ENCODE data around the gene BAIAP2.
A peak's percentile ranks its signal among the peaks of the same experiment; 100 is the strongest.

BAIAP2 gene

GRCh38 chr17:81044764-81045589 lies 10.0 kb downstream of the BAIAP2 start:
- Histone ChIP-seq H3K27me3 (peaks cover 69% of the 10 kb centered on the region), H3K9me3 (no peaks in the 10 kb centered on the region), H3K27ac (no peak overlapping the region), H3K9ac (no peak overlapping the region), H4K20me1 (peaks cover 67% of the 10 kb centered on the region), H3K4me1 (peaks cover 51% of the 10 kb centered on the region), H3K4me3 (no peak overlapping the region), H3K4me2 (peak overlapping the region; percentile 74), H3K36me3 (no peaks in the 10 kb centered on the region)
- TF ChIP-seq Cebpa-rat (IDR thresholded peaks at IDR 0.05) = no peak

- Histone ChIP-seq H3K9me3 (no peaks in the 10 kb centered on the region), H3K36me3 (no peaks in the 10 kb centered on the region), H4K20me1 (peaks cover 65% of the 10 kb centered on the region), H3K4me2 (peak overlapping the region; percentile 74), H3K4me1 (peaks cover 58% of the 10 kb centered on the region), H3K27ac (no peak overlapping the region), H3K9ac (no peak overlapping the region), H3K27me3 (peaks cover 69% of the 10 kb centered on the region), H3K4me3 (no peak overlapping the region)
- no peak for TF ChIP-seq Cebpa-rat (IDR thresholded peaks at IDR 0.05)
Observed at GRCh38 chr17:81045590-81046095, 10.7 kb downstream of the BAIAP2 start.

- Histone ChIP-seq H3K27me3 (peaks cover 70% of the 10 kb centered on the region), H3K4me3 (no peak overlapping the region), H4K20me1 (peaks cover 59% of the 10 kb centered on the region), H3K27ac (no peak overlapping the region), H3K4me1 (peaks cover 64% of the 10 kb centered on the region), H3K36me3 (no peaks in the 10 kb centered on the region), H3K4me2 (peak overlapping the region; percentile 74), H3K9ac (no peak overlapping the region), H3K9me3 (no peaks in the 10 kb centered on the region)
- no peak for TF ChIP-seq Cebpa-rat (IDR thresholded peaks at IDR 0.05)
Observed at GRCh38 chr17:81046132-81046769, 11.3 kb downstream of the BAIAP2 start.

GRCh38 chr17:81046770-81047359 lies 11.9 kb downstream of the BAIAP2 start:
- Histone ChIP-seq H3K9me3 (no peaks in the 10 kb centered on the region), H3K4me2 (peak overlapping the region; percentile 74; the same call in 1 of the 2 replicates), H3K9ac (no peak overlapping the region), H3K36me3 (no peaks in the 10 kb centered on the region), H3K4me1 (peaks cover 70% of the 10 kb centered on the region), H4K20me1 (peaks cover 58% of the 10 kb centered on the region), H3K27ac (no peak overlapping the region), H3K4me3 (no peak overlapping the region), H3K27me3 (peaks cover 76% of the 10 kb centered on the region)
- TF ChIP-seq Cebpa-rat (IDR thresholded peaks at IDR 0.05) = no peak

- peak overlapping the region; percentile 95 for H3K4me2 ChIP-seq
- H3K36me3 ChIP-seq = no peaks in the 10 kb centered on the region
- H3K4me3 ChIP-seq = peak overlapping the region; percentile 45
- H3K9ac ChIP-seq = no peak overlapping the region
- peaks cover 88% of the 10 kb centered on the region for H3K4me1 ChIP-seq
- H4K20me1 ChIP-seq = peaks cover 64% of the 10 kb centered on the region
- H3K27ac ChIP-seq = 0 out of 2 replicates have a peak overlapping the region, but pooled peaks have one; percentile 2
- TF ChIP-seq Cebpa-rat (IDR thresholded peaks at IDR 0.05) = no peak
- H3K9me3 ChIP-seq = no peaks in the 10 kb centered on the region
- H3K27me3 ChIP-seq = peaks cover 83% of the 10 kb centered on the region
Observed at GRCh38 chr17:81048827-81049371, 13.9 kb downstream of the BAIAP2 start.

- Histone ChIP-seq H3K4me1 (peaks cover 92% of the 10 kb centered on the region), H3K9ac (peak overlapping the region; percentile 41; the same call in 1 of the 2 replicates), H3K36me3 (no peaks in the 10 kb centered on the region), H3K27ac (0 out of 2 replicates have a peak overlapping the region, but pooled peaks have one; percentile 2), H3K27me3 (peaks cover 85% of the 10 kb centered on the region), H3K9me3 (no peaks in the 10 kb centered on the region), H3K4me2 (peak overlapping the region; percentile 95), H4K20me1 (peaks cover 64% of the 10 kb centered on the region), H3K4me3 (peak overlapping the region; percentile 45)
- TF ChIP-seq Cebpa-rat (IDR thresholded peaks at IDR 0.05) = no peak
Observed at GRCh38 chr17:81049372-81049911, 14.5 kb downstream of the BAIAP2 start.

GRCh38 chr17:81049973-81050551 lies 15.1 kb downstream of the BAIAP2 start:
- Histone ChIP-seq H3K9me3 (no peaks in the 10 kb centered on the region), H3K4me3 (peak overlapping the region; percentile 45; the same call in 1 of the 2 replicates), H3K27ac (0 out of 2 replicates have a peak overlapping the region, but pooled peaks have one; percentile 2), H3K9ac (peak overlapping the region; percentile 41; the same call in 1 of the 2 replicates), H3K4me2 (peak overlapping the region; percentile 95), H3K27me3 (peaks cover 85% of the 10 kb centered on the region), H3K36me3 (no peaks in the 10 kb centered on the region), H3K4me1 (peaks cover 92% of the 10 kb centered on the region), H4K20me1 (peaks cover 65% of the 10 kb centered on the region)
- no peak for TF ChIP-seq Cebpa-rat (IDR thresholded peaks at IDR 0.05)

- peaks cover 92% of the 10 kb centered on the region for H3K4me1 ChIP-seq
- H3K27ac ChIP-seq = no peak overlapping the region
- H3K9ac ChIP-seq = no peak overlapping the region
- no peak overlapping the region for H3K4me3 ChIP-seq
- no peaks in the 10 kb centered on the region for H3K9me3 ChIP-seq
- peaks cover 83% of the 10 kb centered on the region for H3K27me3 ChIP-seq
- TF ChIP-seq Cebpa-rat (IDR thresholded peaks at IDR 0.05) = 0 out of 2 replicates have a peak, but pooled peaks have one; percentile 17
- H3K36me3 ChIP-seq = no peaks in the 10 kb centered on the region
- H3K4me2 ChIP-seq = peak overlapping the region; percentile 95
- peaks cover 59% of the 10 kb centered on the region for H4K20me1 ChIP-seq
Observed at GRCh38 chr17:81050645-81051625, 16.0 kb downstream of the BAIAP2 start.
